ENCODE data around the gene SETBP1. TPM values are rescaled to one million over a fixed set of nuclear protein-coding genes. Genes with fewer than 3 reads are reported as not detected.

SETBP1 gene
- total RNA-seq, 4 donors from 2014 or later: 14.5 to 34.2 (median 19.3) TPM

DNA sequence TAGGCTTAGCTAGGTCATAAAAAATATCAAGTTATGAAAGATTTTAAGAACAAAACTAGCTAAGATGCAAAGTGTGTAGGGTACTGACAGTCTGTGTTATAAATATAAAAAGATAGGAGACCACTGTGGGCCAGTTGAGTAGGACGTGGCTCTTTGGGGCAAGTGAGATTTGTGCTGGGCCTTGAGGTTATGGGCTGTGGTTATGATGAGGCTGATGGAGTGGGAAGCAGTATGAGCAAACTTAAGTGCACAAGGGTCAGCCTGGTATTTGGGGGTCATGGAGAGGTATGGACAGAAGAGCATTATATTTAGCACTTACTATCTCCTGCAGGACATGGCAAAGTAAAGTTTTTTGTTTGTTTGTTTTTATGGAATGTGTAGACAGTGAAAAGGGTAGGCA, 70.1 kb downstream of the SETBP1 start:
- TF ChIP-seq, protein P1, sequence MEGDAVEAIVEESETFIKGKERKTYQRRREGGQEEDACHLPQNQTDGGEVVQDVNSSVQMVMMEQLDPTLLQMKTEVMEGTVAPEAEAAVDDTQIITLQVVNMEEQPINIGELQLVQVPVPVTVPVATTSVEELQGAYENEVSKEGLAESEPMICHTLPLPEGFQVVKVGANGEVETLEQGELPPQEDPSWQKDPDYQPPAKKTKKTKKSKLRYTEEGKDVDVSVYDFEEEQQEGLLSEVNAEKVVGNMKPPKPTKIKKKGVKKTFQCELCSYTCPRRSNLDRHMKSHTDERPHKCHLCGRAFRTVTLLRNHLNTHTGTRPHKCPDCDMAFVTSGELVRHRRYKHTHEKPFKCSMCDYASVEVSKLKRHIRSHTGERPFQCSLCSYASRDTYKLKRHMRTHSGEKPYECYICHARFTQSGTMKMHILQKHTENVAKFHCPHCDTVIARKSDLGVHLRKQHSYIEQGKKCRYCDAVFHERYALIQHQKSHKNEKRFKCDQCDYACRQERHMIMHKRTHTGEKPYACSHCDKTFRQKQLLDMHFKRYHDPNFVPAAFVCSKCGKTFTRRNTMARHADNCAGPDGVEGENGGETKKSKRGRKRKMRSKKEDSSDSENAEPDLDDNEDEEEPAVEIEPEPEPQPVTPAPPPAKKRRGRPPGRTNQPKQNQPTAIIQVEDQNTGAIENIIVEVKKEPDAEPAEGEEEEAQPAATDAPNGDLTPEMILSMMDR (IDR thresholded peaks at IDR 0.05): no peak
- ATAC-seq (ENCODE audit: low FRiP score) (no peak), DNase-seq (ENCODE audit: low spot score) (no peak)

DNA sequence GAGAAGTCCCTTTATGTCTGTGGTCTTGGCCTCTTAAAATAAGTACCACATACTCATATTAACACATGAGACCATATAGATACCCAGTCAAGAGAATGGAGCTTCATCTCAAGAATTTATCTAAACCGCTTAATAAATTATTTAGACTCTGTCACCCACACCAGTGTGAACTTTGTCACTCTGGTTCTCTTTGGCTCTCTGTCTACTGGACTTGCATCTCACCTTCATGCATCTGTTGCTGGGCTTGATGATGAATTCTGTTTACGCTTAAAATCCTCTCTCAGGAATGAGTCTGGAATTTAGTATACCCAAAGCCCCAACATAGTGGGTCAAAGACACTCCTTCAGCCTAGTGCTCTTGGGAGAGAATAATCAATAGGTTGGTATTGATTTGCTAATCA, 73.9 kb downstream of the SETBP1 start:
- TF ChIP-seq, protein P1 (IDR thresholded peaks at IDR 0.05): no peak
- DNase-seq (ENCODE audit: low spot score) (no peak), ATAC-seq (ENCODE audit: low FRiP score) (no peak)

DNA sequence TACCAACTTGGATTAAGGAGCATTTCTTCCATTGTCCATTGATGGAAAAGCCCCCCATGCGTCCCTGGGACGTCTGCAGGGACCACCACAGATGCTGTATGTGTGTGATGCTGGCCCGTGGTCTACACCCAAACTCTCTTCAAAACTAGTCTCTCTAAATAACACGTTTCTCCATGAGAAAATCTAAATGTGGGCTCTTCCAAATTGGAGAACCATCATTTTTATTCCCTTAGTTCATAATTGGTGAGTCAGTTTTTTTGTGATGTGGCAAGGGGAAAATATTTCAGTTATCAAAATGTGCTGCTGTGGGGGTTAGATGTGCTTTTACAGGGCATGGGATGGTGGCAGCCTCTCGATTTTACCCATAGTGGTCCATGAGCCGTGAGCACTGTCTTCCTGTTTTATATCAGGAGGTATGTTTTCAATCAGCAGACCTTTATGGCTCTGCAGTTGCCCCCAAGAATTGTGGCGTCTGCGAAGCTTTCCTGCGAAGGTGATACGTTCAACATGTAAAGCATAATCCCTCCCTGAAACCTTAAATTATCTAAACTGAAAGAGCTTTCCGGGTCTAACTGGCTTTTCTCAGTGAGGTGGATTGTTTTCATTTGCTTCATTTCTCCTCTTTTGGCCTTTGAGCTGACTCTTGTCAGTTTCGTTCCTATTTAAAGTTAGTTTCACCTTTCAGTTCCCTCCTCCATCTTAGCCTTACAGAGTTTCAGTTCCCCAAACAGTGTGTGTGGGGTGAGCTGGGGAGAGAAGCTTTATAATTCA, 78.4 kb downstream of the SETBP1 start:
- ATAC-seq (ENCODE audit: low FRiP score) (no peak), DNase-seq (ENCODE audit: low spot score) (no peak)
- TF ChIP-seq, protein P1 (IDR thresholded peaks at IDR 0.05): no peak

DNA sequence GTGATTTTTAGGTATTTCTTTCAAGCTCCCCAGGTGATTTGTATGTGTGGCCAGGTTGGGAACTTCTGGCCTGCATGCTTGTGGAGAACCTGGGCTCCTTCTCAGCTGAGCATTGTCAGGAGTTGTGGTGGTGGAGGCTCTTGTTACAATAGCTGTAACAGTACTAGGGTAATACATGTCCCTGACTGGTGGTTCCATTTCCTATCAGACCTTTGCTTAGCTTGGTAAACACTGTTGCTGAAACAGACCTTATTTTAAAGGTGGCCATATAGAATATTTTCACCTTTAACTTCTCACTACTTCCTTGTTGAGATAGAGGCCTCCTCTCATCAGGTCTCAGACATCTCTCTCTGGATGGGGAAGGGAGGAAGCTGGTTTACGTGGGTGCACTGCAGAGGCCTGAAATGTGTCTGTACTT, 79.2 kb downstream of the SETBP1 start:
- no peak for ATAC-seq (ENCODE audit: low FRiP score)
- TF ChIP-seq, protein P1 (IDR thresholded peaks at IDR 0.05): no peak
- DNase-seq (ENCODE audit: low spot score): no peak

DNA sequence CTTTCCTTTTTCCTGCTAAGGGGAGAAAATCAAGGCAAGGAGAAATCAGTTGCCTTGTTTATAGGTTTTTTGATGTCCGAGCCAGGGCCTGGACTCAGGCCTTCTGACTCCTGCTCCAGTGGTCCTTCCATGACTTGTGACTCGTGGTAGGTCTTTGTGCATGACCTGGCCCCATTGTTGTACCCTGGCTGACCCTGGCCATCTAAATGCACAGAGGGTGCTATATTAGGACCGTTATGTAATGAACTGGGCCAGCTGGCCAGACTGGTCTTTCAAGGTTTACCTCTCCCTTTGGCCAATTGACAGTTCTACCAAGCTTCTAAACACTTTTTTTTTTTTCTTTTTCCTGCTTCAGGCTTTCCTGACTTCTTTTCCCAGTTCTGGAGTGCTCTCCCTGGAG, 81.1 kb downstream of the SETBP1 start:
- TF ChIP-seq, protein P1 (IDR thresholded peaks at IDR 0.05): no peak
- ATAC-seq (ENCODE audit: low FRiP score): no peak
- DNase-seq (ENCODE audit: low spot score): no peak

DNA sequence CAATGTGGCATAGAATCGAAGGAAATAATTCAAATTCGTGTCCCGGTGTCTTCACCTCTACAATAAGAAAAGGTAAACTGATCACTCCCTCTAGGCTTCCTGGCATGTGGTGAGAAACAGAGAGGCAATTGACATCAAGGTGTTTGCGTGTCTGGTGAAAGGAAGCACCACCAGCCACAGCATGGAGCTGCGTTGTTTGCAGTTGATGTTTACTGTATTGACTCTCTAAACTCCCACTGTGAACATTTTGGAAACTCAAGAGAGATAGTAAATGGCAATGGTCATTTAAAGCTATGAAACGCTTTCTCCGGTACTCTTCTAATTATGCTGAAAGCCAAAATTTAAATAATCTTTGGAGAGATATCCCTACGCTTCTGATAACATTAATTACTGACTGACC, 82.6 kb downstream of the SETBP1 start:
- TF ChIP-seq, protein P1 (IDR thresholded peaks at IDR 0.05): no peak
- ATAC-seq (ENCODE audit: low FRiP score) (no peak), DNase-seq (ENCODE audit: low spot score) (no peak)

DNA sequence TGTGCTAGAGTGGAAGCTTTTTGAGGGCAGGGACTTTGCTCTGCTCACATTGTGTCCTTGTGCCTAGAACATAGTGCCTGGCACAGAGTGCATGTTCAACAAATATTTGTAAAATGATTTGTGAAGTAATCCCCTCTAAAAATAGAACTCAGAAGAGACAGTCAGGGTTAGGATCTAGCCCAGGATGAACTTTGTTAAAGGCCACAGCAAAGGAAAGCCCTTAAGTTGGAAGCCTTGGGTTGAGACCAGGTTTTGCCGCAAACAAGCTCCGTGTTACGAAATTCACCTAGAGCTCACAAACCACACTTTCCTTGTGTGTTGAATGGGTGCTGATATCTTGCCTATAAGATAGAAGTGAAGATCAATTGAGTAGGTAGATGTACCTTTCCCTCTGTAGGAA, 84.2 kb downstream of the SETBP1 start:
- TF ChIP-seq, protein P1 (IDR thresholded peaks at IDR 0.05): no peak
- DNase-seq (ENCODE audit: low spot score) (no peak), ATAC-seq (ENCODE audit: low FRiP score) (no peak)

Data from omental fat pad (tissue), 4 donors.